ENCODE measurements around the gene SDHA. TPM values are rescaled to one million over a fixed set of nuclear protein-coding genes. Genes with fewer than 3 reads are reported as not detected.

The SDHA gene
- total and polyA plus RNA-seq, 2 of the 13 experiments (the other 11 are each of a cell fraction or from before 2014, with no cell fraction given) = 185 to 240 TPM

GRCh38 chr5:188488-189481 is 29.3 kb upstream of the SDHA start (continued):
- TF ChIP-seq NFAT5 (CRISPR knock-in tag; IDR thresholded peaks at IDR 0.05) (no peak), GFI1 (CRISPR knock-in tag; IDR thresholded peaks at IDR 0.05; ENCODE audit: borderline replicate concordance) (no peak), DBP (CRISPR knock-in tag; IDR thresholded peaks at IDR 0.05; ENCODE audit: not compliant biosample characterization) (no peak), BRCA1 (CRISPR knock-in tag; IDR thresholded peaks at IDR 0.05) (no peak), ZBTB26 (CRISPR knock-in tag; IDR thresholded peaks at IDR 0.05; ENCODE audit: borderline replicate concordance) (no peak), ZNF362 (CRISPR knock-in tag; IDR thresholded peaks at IDR 0.05; ENCODE audit: borderline replicate concordance) (no peak)
- TF ChIP-seq, protein P1, sequence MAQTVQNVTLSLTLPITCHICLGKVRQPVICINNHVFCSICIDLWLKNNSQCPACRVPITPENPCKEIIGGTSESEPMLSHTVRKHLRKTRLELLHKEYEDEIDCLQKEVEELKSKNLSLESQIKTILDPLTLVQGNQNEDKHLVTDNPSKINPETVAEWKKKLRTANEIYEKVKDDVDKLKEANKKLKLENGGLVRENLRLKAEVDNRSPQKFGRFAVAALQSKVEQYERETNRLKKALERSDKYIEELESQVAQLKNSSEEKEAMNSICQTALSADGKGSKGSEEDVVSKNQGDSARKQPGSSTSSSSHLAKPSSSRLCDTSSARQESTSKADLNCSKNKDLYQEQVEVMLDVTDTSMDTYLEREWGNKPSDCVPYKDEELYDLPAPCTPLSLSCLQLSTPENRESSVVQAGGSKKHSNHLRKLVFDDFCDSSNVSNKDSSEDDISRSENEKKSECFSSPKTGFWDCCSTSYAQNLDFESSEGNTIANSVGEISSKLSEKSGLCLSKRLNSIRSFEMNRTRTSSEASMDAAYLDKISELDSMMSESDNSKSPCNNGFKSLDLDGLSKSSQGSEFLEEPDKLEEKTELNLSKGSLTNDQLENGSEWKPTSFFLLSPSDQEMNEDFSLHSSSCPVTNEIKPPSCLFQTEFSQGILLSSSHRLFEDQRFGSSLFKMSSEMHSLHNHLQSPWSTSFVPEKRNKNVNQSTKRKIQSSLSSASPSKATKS (CRISPR knock-in tag; IDR thresholded peaks at IDR 0.05) = no peak
- TF ChIP-seq, protein P2, sequence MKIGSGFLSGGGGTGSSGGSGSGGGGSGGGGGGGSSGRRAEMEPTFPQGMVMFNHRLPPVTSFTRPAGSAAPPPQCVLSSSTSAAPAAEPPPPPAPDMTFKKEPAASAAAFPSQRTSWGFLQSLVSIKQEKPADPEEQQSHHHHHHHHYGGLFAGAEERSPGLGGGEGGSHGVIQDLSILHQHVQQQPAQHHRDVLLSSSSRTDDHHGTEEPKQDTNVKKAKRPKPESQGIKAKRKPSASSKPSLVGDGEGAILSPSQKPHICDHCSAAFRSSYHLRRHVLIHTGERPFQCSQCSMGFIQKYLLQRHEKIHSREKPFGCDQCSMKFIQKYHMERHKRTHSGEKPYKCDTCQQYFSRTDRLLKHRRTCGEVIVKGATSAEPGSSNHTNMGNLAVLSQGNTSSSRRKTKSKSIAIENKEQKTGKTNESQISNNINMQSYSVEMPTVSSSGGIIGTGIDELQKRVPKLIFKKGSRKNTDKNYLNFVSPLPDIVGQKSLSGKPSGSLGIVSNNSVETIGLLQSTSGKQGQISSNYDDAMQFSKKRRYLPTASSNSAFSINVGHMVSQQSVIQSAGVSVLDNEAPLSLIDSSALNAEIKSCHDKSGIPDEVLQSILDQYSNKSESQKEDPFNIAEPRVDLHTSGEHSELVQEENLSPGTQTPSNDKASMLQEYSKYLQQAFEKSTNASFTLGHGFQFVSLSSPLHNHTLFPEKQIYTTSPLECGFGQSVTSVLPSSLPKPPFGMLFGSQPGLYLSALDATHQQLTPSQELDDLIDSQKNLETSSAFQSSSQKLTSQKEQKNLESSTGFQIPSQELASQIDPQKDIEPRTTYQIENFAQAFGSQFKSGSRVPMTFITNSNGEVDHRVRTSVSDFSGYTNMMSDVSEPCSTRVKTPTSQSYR (CRISPR knock-in tag; IDR thresholded peaks at IDR 0.05; ENCODE audit: borderline replicate concordance) = no peak
